Airway epithelial cell (primary cell): ENCODE measurements around the gene SHISA8. TPM values are rescaled to one million over a fixed set of nuclear protein-coding genes. Genes with fewer than 3 reads are reported as not detected.

Source experiments
- total RNA-seq: library from RNA; depleted of rRNA; stranded (reverse); fragments of >200 nt; gene quantifications from 2 replicates; pipeline ENCODE4 v1.2.3, GENCODE V29; 2015

The SHISA8 gene
- total RNA-seq: not detected in 2 replicates

GRCh38 chr22:41915035-41915785, at the start of gene SHISA8:
TSS of gene SHISA8 (minus strand) at chr22:41915074. CDS start at chr22:41914667, 407 bp downstream.

DNA sequence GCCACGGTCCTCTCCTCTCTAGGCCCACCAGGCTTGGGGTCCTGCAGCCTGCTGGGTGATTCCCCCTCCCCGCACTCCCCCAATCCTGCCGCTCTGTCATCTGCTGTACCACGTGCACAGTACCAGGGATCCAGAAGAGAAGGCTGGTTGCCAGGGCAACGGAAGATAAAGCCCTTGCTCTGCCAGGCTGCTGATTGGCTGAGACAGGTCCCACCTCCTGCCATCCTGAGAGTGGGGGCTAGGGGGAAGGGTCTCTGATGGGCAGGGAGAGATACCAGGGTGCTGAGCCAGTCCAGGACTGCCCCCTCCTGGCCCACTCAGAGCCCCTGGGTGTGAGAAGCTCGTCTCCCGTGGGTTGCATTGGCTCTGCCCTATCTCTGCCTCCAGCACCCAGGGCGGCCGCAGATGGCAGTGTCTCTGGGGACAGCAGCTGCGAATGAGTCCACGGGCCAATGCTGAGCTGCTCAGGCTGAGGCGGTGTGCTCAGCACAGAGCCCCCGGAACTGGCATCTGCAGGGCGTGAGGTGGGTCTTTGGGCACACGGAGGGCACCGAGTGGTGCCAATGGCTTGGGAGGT, 37.1 kb upstream of the SHISA8 start, which contains the start of gene SMIM45:
TSS of gene SMIM45 (plus strand) at position 253 of the 577 bp plus-strand sequence.

GRCh38 chr22:41946629-41947423, 32.0 kb upstream of the SHISA8 start, which contains the start of gene CENPM:
TSS of gene CENPM (minus strand) at chr22:41947152. CDS start at chr22:41947076, 76 bp downstream.

Other genes with a start within 250 kb of the SHISA8 start
- gene SNU13, start 226.2 kb downstream of the SHISA8 start, total RNA-seq: 139 and 154 TPM in 2 replicates
- gene MEI1, start 215.6 kb downstream of the SHISA8 start, total RNA-seq: not detected in 2 replicates
- 8.5 and 12.6 TPM in 2 replicates for gene CCDC134, start 114.4 kb downstream of the SHISA8 start, total RNA-seq
- gene SREBF2, start 82.0 kb downstream of the SHISA8 start, total RNA-seq: 84.0 and 103 TPM in 2 replicates
- gene TNFRSF13C, start 11.7 kb upstream of the SHISA8 start, total RNA-seq: 0.09 and 0.14 TPM in 2 replicates
- gene CENPM, start 32.1 kb upstream of the SHISA8 start, total RNA-seq: 28.6 and 41.3 TPM in 2 replicates
- gene SEPTIN3, start 54.4 kb upstream of the SHISA8 start, total RNA-seq: 0.14 TPM in 1 of 2 replicates, not detected in the other
- under 0.01 TPM in 1 of 2 replicates, not detected in the other for gene WBP2NL, start 83.7 kb upstream of the SHISA8 start, total RNA-seq
- 30.2 and 32.7 TPM in 2 replicates for gene NAGA, start 155.7 kb upstream of the SHISA8 start, total RNA-seq
- 1.7 and 4.7 TPM in 2 replicates for gene PHETA2, start 159.2 kb upstream of the SHISA8 start, total RNA-seq
- 1.9 and 4.7 TPM in 2 replicates for gene SMDT1, start 164.6 kb upstream of the SHISA8 start, total RNA-seq
- 54.3 and 88.2 TPM in 2 replicates for gene NDUFA6, start 175.7 kb upstream of the SHISA8 start, total RNA-seq
- gene CYP2D6, start 215.7 kb upstream of the SHISA8 start, total RNA-seq: 0.28 TPM in 1 of 2 replicates, not detected in the other